T-helper 1 cell treated with Interleukin-12 subunit alpha and Interleukin-12 subunit beta and Interleukin-4 antibody, amounts not matched to agents 30 ng/mL and 1 ng/mL, for 36 hours (primary cell): ENCODE data around the gene TBC1D17. TPM values are rescaled to one million over a fixed set of nuclear protein-coding genes. Genes with fewer than 3 reads are reported as not detected.

Experiments used
- intact Hi-C: fragments of 100-400 bp; cut with micrococcal nuclease; formaldehyde crosslinking; loops from one replicate; pipeline ENCODE4 v1.15.1; 2024
- total RNA-seq: library from RNA; stranded (reverse); gene quantifications from 2 replicates; pipeline ENCODE4 v1.2.3, GENCODE V29; 2022

The TBC1D17 gene
- 41.2 and 46.3 TPM in 2 replicates for total RNA-seq

DNA sequence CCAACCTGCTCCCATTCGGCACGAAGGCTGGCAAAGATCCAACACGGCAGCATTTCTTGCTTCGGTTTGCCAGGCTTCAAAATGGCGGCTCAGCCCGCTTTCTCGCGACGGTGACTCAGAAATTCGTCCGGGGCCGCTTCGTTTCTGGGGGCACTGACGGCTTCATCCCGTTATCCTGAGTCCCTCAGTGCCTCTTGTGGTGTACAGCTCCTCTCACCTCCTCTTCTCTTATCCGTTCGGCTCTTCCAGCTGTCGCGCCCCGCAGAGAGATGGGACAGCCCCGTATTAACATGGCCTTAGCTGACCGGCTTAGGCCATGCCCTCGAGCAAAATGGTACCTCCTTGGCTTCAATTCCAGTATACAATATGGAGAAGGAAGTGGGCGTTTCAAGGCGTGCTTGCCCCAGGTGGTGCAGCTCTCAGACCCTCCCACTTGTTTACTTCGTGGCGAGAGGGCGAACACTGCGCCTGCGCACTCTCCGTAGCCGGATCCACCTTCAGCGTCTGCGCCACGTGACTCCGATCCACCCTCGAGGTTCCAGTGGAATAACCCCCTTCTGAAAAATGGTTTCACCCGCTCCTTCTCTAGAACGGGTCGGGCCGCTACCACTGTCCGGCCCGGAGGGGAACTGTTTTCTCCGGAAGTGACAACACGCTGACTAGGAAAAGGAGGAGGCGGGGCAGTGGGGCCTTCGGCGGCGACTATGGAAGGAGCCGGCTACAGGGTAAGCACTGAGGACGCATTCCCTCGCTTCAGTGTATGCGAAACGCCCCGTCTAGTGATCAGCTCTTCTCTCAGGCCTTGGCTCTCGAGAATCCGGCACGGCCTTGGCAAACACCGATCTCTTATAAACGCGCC lies at the start of gene TBC1D17, which contains the start of gene AKT1S1:
TBC1D17 (plus strand) TSS at position 683 of the 859 bp plus-strand sequence; CDS start at position 705, 22 bp downstream.
AKT1S1 (minus strand) TSS at position 336 of the 859 bp plus-strand sequence. CDS start 4,060 bp downstream, outside the sequence.
- intact Hi-C loops = loop anchor here (1.0 to 10.0 kb wide), 19 partner anchors 8 to 1385 kb away; partner anchors contain the start of genes ALDH16A1, ATF5, FLT3LG and FUZ

DNA sequence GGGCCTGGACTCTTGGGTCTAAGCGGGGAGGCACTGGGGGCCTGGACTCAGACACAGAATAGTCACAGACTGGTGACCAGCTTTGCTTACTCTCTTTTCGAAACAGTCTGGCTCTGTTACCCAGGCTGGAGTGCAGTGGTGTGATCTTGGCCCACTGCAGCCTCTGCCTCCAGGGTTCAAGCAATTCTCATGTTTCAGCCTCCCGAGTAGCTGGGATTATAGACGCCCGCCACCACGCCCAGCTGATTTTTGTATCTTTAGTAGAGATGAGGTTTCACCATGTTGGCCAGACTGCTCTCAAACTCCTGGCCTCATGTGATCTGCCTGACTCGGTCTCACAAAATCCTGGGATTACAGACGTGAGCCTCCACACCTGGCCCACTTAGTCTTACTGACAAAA lies 48.3 kb upstream of the TBC1D17 start:
- intact Hi-C loops = no loop called here

DNA sequence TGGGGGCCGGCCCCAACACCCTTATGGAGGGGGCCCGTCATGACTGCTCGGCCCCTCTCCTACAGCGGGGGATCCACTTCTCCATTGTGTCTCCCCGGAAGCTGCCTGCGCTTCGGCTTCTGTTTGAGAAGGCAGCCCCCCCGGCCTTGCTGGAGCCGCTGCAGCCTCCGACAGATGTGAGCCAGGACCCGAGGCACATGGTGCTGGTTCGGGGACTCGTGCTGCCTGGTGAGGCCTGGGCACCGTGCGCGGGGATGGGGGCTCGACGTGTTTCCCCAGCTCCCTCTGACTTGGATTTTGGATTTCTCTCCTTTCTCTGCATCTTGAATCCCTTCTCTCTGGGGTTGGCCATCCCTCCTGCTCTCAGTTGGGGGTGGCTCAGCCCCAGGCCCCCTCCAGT lies 47.8 kb upstream of the TBC1D17 start:
- intact Hi-C loops = no loop called here

DNA sequence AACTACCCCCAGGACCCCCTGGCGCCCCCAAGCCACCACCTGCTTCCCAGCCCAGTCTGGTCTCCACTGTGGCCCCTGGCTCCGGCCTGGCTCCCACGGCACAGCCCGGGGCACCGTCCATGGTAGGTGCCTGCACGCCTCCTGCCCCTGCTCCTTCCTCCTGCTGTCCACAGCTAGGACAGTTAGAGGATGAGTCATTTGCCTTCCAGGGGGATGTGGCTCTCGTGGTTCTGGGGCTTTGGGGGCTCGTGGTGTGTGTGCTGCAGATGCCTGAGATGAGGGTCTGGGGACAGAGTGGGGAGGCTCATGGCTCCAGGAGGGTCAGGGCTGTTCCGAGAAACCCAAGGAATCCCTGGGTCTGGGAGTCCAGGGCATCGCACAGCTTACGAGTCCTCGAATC lies 46.7 kb upstream of the TBC1D17 start:
- intact Hi-C loops = no loop called here

- intact Hi-C loops = no loop called here
Measured at GRCh38 chr19:49831592-49831991, 45.9 kb upstream of the TBC1D17 start.

DNA sequence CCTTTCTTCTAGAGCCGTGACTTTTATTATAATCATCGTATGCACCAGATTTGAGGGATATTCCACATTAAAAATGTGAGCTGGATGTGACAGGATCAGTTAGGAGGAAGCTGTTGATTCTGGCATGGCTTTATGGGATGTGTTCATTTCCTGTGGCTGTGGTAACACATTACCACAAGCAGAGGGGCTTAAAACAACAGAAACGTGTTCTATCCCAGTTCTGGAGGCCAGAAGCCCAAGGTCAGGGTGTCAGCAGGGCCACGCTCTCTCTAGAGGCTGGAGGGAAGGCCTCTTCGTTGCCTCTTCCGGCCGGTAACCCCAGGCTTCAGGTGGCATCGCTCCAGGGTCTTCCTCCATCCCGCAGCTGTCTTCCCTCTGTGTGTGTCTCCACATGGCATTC lies 44.9 kb upstream of the TBC1D17 start:
- intact Hi-C loops = no loop called here

DNA sequence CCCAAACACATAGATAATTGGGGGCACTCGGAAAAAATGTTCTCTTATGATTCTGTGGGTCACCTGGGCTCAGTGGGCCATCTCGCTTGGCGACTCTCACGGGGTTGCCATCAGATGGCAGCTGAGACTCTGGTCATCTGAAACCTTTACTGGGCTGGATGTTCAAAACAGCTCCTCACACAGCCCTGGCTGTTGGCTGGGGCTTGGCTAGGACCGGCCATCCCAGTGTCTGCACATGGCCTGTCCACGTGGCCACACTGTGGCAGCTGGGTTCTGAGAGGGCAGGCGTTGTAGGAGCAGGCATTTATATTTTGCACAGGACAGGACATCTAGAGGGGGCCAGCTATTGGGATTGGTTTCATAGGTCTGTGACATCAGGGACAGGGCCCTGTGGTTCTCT lies 43.9 kb upstream of the TBC1D17 start:
- intact Hi-C loops = no loop called here

- intact Hi-C loops = no loop called here
Measured at GRCh38 chr19:49835562-49835961, 41.9 kb upstream of the TBC1D17 start.

- intact Hi-C loops = no loop called here
Measured at GRCh38 chr19:49836176-49837008, 41.1 kb upstream of the TBC1D17 start.

GRCh38 chr19:49837009-49837310 lies 40.5 kb upstream of the TBC1D17 start:
- intact Hi-C loops = no loop called here

DNA sequence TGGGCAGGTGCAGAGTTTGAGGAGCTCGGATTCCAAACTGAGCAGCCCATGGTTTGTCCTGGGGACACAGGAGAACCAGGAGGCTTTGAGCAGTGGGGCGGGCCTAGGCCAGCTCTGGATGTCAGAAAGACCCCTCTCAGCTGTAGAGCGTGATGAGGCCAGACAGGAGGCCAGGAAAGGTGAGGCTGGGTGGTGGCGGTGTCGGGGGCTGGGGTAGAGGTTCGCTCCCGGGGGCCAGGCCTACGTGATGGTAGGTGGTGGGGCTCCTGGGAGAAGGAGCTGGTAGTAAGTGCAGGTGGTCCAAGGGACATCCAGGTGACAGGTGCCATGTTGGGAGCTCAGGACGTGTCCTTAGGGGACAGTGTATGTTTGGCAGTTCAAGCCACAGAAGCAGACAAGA lies 40.1 kb upstream of the TBC1D17 start:
- intact Hi-C loops = no loop called here

- intact Hi-C loops = no loop called here
Measured at GRCh38 chr19:49838885-49839588, 38.5 kb upstream of the TBC1D17 start.

- intact Hi-C loops = no loop called here
Measured at GRCh38 chr19:49839713-49840112, 37.8 kb upstream of the TBC1D17 start.

GRCh38 chr19:49840321-49840720 lies 37.2 kb upstream of the TBC1D17 start:
- intact Hi-C loops = no loop called here

DNA sequence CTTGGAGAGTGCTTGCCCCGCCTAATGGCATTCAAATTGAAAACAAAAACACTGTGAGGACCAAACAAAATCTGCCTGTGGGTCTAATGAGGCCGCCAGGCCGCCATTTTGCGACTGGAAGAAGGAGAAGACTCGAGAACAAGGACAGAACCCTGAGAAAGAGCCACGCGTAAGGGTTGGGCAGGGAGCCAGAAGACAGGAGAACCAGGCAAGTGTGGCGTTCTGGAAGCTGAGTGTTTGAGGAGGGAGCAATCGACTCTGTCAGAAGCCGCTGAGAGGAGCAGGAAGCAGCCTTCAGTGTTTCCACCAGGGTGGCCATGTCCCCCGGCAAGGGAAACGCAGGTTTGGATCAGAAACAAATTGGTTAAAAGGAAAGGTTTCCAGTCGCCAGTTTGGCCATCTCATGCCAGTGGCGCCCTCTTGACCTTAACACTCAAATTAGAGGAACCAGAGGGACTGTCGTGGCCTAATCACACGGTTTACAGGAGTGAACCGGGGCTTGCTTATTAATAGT lies 36.7 kb upstream of the TBC1D17 start:
- intact Hi-C loops = no loop called here

- intact Hi-C loops = no loop called here
Measured at GRCh38 chr19:49843265-49843664, 34.2 kb upstream of the TBC1D17 start.

GRCh38 chr19:49844138-49845095 lies 33.1 kb upstream of the TBC1D17 start:
- intact Hi-C loops = no loop called here

DNA sequence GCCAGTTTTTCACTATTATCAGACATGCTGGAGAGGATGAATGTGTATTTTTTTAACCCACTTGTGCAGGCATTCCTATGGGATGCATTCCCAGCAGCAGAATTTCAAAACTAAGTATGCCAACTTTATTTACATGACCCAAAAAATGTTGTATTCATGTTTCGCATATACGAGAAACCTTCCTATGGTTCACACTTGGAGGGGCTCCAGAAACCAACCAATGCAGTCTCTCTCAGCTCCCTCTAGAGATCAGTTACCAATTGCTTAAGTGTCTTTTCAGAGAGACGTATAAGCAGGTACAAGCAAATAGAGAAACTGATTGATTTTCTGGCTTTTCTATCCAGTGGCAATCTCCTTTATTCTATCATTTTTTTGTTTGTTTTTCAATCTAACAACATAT lies 32.1 kb upstream of the TBC1D17 start:
- intact Hi-C loops = no loop called here

DNA sequence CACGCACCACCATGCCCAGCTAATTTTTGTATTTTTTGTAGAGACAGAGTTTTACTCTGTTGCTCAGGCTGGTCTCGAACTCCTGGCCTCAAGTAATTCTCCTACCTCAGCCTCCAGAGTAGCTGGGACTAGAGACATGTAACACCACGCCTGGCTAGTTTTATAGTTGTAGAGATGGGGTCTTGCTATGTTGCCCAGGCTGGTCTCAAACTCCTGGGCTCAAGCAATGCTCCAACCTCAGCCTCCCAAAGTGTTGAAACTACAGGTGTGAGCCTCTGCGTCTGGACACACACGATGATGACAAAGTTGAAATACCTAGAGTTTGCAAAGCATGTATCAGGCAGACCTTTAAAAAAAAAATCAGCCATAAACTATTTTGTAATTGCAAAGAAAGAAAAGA lies 31.1 kb upstream of the TBC1D17 start:
- intact Hi-C loops = no loop called here
